NCI-H1105 (cell line): Measurements from ENCODE around the gene SEMA4A.
A peak's percentile ranks its signal among the peaks of the same experiment; 100 is the strongest.
"Not testable (repeated sequence)": the region's sequence is repeated elsewhere in the genome, so short reads cannot be mapped to it uniquely, and the experiment has no call there.

ENCODE experiments used
- DNase-seq: peaks from one replicate; lab custom pipeline; 2025; lab: John Stamatoyannopoulos, UW

Gene SEMA4A

GRCh38 chr1:156119503-156120209 is 33.7 kb upstream of the SEMA4A start:
- DNase-seq: no peak

- DNase-seq: no peak
Observed at GRCh38 chr1:156120318-156120717, 33.1 kb upstream of the SEMA4A start.

GRCh38 chr1:156121005-156121404 is 32.4 kb upstream of the SEMA4A start:
- not testable (repeated sequence) for DNase-seq

- DNase-seq: no peak
Observed at GRCh38 chr1:156121457-156121856, 31.9 kb upstream of the SEMA4A start.

GRCh38 chr1:156122086-156122485 is 31.3 kb upstream of the SEMA4A start:
- no peak for DNase-seq

- no peak for DNase-seq
Observed at GRCh38 chr1:156122519-156123355, 30.6 kb upstream of the SEMA4A start.

GRCh38 chr1:156123356-156124196 is 29.8 kb upstream of the SEMA4A start:
- peak; percentile 99 for DNase-seq

GRCh38 chr1:156124557-156125483 is 28.6 kb upstream of the SEMA4A start:
- no peak for DNase-seq

GRCh38 chr1:156125544-156125943 is 27.8 kb upstream of the SEMA4A start:
- not testable (repeated sequence) for DNase-seq

- DNase-seq: no peak
Observed at GRCh38 chr1:156126043-156126629, 27.2 kb upstream of the SEMA4A start.

GRCh38 chr1:156126630-156127534 is 26.5 kb upstream of the SEMA4A start:
- no peak for DNase-seq

GRCh38 chr1:156128308-156128653 is 25.1 kb upstream of the SEMA4A start:
- DNase-seq: no peak

- DNase-seq: no peak
Observed at GRCh38 chr1:156128654-156129597, 24.5 kb upstream of the SEMA4A start.

GRCh38 chr1:156129687-156130577 is 23.5 kb upstream of the SEMA4A start:
- peak; percentile 56 for DNase-seq

GRCh38 chr1:156130578-156130942 is 22.8 kb upstream of the SEMA4A start:
- DNase-seq: no peak

- DNase-seq: no peak
Observed at GRCh38 chr1:156134716-156135435, 18.5 kb upstream of the SEMA4A start.
